Adipose tissue (tissue), 3 donors: ENCODE data around the gene IP6K3. TPM values are rescaled to one million over a fixed set of nuclear protein-coding genes. Genes with fewer than 3 reads are reported as not detected.

ENCODE experiments used
- H3K27ac ChIP-seq: one replicate; pipeline ENCODE4 v1.5.1; 2013; ENCODE audit warnings: low read depth, low read length
- WGBS, 3 donors: extraction: QIAGEN DNeasy Blood & Tissue Kit; methylation state at CpG; one replicate each; pipeline ENCODE4 v1.1.7; 2013; 5-methylcytosine and 5-hydroxymethylcytosine counted together
- polyA plus RNA-seq, 3 donors: library from polyadenylated mRNA; stranded (reverse); fragments of 200-250 nt; gene quantifications; one replicate each; pipeline ENCODE4 v1.2.3, GENCODE V29; 2013
- donor health status: healthy with polysubstance abuse.
- donor health status: Bipolar disorder and iron deficiency.
- donor health status: healthy.

Gene IP6K3
- polyA plus RNA-seq, 3 donors, result 0.24 to 2.3 (median 0.56) TPM

- no peak overlapping the region for H3K27ac ChIP-seq
- 43 to 50% (median 47%) methylated on average over 10 of the region's 10 CpGs for WGBS, 3 donors
Measured at GRCh38 chr6:33700391-33701050, 46.2 kb downstream of the IP6K3 start.

- no peak overlapping the region for H3K27ac ChIP-seq
- 57 to 79% (median 64%) methylated on average over 5 of the region's 5 CpGs for WGBS, 3 donors
Measured at GRCh38 chr6:33699739-33700138, 47.0 kb downstream of the IP6K3 start.

- H3K27ac ChIP-seq, result no peak overlapping the region
- 62 to 78% (median 70%) methylated on average over 8 of the region's 8 CpGs for WGBS, 3 donors
Measured at GRCh38 chr6:33699131-33699530, 47.6 kb downstream of the IP6K3 start.

GRCh38 chr6:33698494-33698893 is 48.2 kb downstream of the IP6K3 start:
- WGBS, 3 donors, result 85 to 92% (median 90%) methylated on average over 10 of the region's 10 CpGs
- no peak overlapping the region for H3K27ac ChIP-seq

- 92 to 94% (median 93%) methylated on average over 10 of the region's 10 CpGs for WGBS, 3 donors
- H3K27ac ChIP-seq, result no peak overlapping the region
Measured at GRCh38 chr6:33697845-33698244, 48.9 kb downstream of the IP6K3 start.

GRCh38 chr6:33696548-33697518 is 49.9 kb downstream of the IP6K3 start:
- no peak overlapping the region for H3K27ac ChIP-seq
- WGBS, 3 donors, result 32 to 60% (median 36%) methylated on average over 15 of the region's 15 CpGs

GRCh38 chr6:33696076-33696475 is 50.6 kb downstream of the IP6K3 start:
- 77 to 89% (median 78%) methylated on average over 10 of the region's 10 CpGs for WGBS, 3 donors
- no peak overlapping the region for H3K27ac ChIP-seq

GRCh38 chr6:33695451-33695887 is 51.2 kb downstream of the IP6K3 start:
- H3K27ac ChIP-seq, result no peak overlapping the region
- WGBS, 3 donors, result 76 to 85% (median 77%) methylated on average over 14 to 16 of the region's 16 CpGs

- 74 to 88% (median 83%) methylated on average over 5 of the region's 5 CpGs for WGBS, 3 donors
- H3K27ac ChIP-seq, result no peak overlapping the region
Measured at GRCh38 chr6:33694977-33695376, 51.7 kb downstream of the IP6K3 start.

- H3K27ac ChIP-seq, result no peak overlapping the region
- WGBS, 3 donors, result 46 to 60% (median 50%) methylated on average over 17 to 19 of the region's 19 CpGs
Measured at GRCh38 chr6:33694401-33694931, 52.2 kb downstream of the IP6K3 start.

GRCh38 chr6:33693186-33694105 is 53.3 kb downstream of the IP6K3 start:
- H3K27ac ChIP-seq, result no peak overlapping the region

GRCh38 chr6:33692760-33693158 is 53.9 kb downstream of the IP6K3 start:
- H3K27ac ChIP-seq, result no peak overlapping the region
- 51 to 79% (median 56%) methylated on average over 10 of the region's 10 CpGs for WGBS, 3 donors

More at GRCh38 chr6:33693186-33694105, 53.3 kb downstream of the IP6K3 start:
- WGBS, 3 donors, result 72 to 79% (median 77%) methylated on average over 28 of the region's 28 CpGs

GRCh38 chr6:33692078-33692759 is 54.5 kb downstream of the IP6K3 start:
- no peak overlapping the region for H3K27ac ChIP-seq
- WGBS, 3 donors, result 69 to 80% (median 79%) methylated on average over 12 of the region's 12 CpGs

- WGBS, 3 donors, result 88 to 93% (median 92%) methylated on average over 14 to 15 of the region's 15 CpGs
- no peak overlapping the region for H3K27ac ChIP-seq
Measured at GRCh38 chr6:33691456-33692077, 55.1 kb downstream of the IP6K3 start.

GRCh38 chr6:33690766-33691165 is 55.9 kb downstream of the IP6K3 start:
- H3K27ac ChIP-seq, result no peak overlapping the region
- WGBS, 3 donors, result 78 to 88% (median 79%) methylated on average over 13 of the region's 13 CpGs

- WGBS, 3 donors, result 89 to 94% (median 91%) methylated on average over 10 of the region's 10 CpGs
- no peak overlapping the region for H3K27ac ChIP-seq
Measured at GRCh38 chr6:33689879-33690278, 56.8 kb downstream of the IP6K3 start.

- WGBS, 3 donors, result 78 to 93% (median 86%) methylated on average over 12 of the region's 12 CpGs
- no peak overlapping the region for H3K27ac ChIP-seq
Measured at GRCh38 chr6:33689148-33689494, 57.6 kb downstream of the IP6K3 start.
